Measurements from ENCODE around the gene ADAM12. TPM values are rescaled to one million over a fixed set of nuclear protein-coding genes. Genes with fewer than 3 reads are reported as not detected.
"Not testable (repeated sequence)": the region's sequence is repeated elsewhere in the genome, so short reads cannot be mapped to it uniquely, and the experiment has no call there.

The ADAM12 gene
- total RNA-seq, 1 donor from 2014 or later: 0.68 TPM

DNA sequence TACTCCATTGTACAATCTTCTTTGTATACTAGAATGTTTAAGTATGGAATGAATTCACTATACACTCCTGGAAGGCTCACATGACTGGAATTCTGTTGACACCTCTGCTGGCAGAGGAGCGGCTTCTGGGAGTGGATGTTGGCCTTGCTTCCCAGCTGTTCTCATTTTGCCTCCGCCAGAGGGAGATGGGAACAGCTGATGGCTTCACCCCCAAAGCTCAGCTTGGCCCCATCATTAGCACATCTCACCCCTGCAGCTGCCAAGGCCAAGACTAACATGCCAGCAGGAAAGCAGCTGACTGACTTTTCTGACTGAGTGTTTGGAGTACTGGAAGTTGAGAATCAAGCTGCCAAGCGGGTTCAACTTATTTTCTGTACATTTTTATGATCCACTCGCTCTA lies 15.1 kb downstream of the ADAM12 start:
- no peak for DNase-seq

- DNase-seq: no peak
These were observed 15.9 kb downstream of the ADAM12 start for GRCh38 chr10:126372396-126372795.

- no peak for DNase-seq
These were observed 19.1 kb downstream of the ADAM12 start for GRCh38 chr10:126369125-126369710.

DNA sequence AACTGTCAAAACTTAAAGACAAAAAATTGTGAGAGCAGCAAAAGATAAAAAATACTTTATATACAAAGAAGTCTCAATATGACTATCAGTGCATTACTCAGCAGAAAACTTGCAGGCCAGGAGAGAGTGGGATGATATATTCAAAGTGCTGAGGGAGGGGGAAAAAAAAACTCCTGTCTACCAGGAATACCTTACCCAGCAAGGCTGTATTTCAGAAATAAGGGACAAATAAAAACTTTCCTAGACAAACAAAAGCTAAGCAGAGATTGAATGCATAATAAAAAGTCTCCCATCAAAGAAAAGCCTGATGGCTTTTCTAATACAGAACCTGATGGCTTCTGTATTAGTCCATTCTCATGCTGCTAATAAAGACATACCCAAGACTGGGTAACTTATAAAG lies 31.1 kb downstream of the ADAM12 start:
- DNase-seq: no peak

- no peak for DNase-seq
These were observed 34.6 kb downstream of the ADAM12 start for GRCh38 chr10:126353666-126354065.

DNA sequence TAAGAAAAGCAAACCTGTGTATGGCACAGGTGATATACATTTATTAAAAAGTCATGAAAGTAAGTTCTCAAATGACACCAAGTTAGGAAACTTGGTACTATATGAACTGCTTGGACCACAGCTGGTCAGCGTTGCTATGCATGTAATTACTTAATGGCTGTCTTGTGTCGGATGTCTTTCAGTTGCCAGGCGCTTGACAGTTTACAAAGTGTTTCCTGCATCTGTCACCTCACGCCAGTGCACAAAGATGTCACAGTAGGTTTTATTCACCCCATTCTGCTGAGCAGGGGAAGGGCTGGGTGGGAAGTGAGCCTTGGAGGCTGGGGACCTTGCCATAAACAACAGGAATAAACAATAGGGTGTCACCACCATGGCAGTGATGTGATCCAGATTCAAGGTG lies 35.8 kb downstream of the ADAM12 start:
- no peak for DNase-seq

DNA sequence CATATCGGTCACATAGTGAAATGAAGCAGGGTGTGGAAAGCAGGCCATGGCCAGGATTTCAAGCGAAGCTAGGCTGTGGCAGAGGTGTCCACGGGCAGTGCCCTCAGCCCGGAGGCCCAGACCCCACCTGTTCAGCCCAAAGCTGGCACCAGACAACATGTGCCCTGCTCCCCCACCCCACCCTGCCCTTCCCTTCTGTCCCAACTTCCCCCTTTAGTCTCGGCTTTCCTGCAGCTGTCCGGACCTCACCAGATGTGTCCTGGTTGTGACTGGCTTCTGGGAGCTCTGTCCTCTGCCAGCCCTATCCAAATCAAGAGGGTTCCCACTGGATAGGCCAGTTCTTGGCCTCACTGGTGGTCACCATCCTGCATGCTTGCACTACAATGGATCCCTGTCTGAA lies 37.3 kb downstream of the ADAM12 start:
- no peak for DNase-seq

- DNase-seq: no peak
These were observed 37.9 kb downstream of the ADAM12 start for GRCh38 chr10:126350216-126350992.

DNA sequence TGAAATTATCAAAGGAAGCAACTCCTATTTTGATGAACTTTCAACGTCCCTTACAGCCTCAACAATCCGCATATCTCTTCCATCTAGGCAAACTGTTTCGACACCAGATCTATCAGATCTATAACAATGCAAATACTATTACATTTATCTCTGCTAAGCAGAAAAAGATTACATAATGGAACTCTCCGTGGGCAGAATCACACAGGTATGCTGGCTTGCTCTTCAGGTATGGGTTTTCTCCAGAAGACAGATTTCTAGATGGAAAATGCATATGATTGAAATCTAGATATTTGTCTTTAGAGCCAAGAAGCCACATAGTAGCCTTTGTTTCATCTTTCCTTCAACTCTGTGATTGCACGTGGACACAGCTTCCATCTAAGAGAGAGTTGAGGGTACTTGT lies 38.6 kb downstream of the ADAM12 start:
- no peak for DNase-seq

GRCh38 chr10:126349101-126349500 lies 39.2 kb downstream of the ADAM12 start:
- DNase-seq: no peak

DNA sequence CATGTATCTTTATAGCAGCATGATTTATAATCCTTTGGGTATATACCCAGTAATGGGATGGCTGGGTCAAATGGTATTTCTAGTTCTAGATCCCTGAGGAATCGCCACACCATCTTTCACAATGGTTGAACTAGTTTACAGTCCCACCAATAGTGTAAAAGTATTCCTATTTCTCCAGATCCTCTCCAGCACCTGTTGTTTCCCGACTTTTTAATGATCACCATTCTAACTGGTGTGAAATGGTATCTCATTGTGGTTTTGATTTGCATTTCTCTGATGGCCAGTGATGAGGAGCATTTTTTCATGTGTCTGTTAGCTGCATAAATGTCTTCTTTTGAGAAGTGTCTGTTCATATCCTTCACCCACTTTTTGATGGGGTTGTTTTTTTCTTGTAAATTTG lies 44.8 kb downstream of the ADAM12 start:
- DNase-seq: not testable (repeated sequence)

DNA sequence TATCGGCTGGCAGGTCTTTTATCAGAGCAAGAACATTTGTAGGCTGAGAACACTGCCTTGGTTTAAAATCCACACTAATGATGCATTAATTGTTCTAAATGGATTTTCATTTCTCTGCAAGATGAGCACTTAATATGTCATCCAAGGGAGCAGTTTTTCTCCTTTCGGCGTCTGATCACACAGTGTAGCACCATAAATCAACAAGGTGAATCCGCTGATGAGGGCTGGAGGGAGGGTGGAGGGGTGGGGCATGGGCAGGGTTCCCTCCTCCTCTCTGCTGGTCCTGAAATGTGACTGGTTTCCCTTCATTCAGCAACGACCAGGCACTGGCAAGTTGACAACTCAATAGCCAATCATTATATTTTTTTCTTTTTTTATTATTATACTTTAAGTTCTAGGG lies 45.6 kb downstream of the ADAM12 start:
- no peak for DNase-seq

DNA sequence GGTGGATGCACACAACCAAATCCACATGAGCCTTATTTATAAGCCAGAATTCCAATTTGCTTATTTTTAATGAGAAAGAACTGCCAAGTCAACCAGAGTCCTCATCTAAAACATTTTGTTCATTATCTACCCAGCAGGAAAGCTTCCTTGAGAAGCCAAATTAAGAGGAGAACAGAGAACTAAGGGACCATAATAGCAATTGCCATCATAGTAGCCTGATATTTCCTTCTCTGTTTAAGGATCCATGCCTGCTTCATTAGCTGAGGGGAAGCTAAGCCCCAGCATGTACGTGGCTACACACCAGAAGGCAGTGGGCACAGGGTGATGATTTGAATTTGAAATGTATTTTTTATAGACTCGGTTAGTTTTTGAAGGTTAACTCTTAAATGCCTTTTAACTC lies 46.8 kb downstream of the ADAM12 start:
- DNase-seq: no peak

DNA sequence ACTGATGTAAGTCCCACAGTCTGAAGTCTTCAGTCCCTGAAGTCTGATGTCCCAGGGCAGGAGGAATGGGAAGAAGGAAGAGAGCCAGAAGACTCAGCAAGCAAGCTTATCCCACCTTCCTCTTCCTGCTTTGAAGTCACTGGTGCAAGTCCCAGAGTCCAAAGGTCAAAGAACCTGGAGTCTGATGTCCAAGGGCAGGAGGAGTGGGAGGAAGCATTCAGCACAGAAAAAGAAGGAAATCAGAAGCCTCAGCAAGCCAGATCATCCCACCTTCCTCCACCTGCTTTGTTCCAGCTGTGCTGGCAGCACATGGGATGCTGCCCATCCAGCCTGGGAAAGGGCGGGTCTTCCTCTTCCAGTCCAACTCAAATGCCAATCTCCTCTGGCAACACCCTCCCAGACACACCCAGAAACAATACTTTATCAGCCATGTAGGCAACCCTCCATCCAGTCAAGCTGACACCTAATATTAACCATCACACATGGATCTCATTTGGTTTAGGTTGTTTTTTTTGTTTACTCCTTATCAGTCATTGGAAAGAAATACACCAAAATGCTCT lies 50.9 kb downstream of the ADAM12 start:
- DNase-seq: no peak

GRCh38 chr10:126336801-126337200 lies 51.5 kb downstream of the ADAM12 start:
- DNase-seq: no peak

DNA sequence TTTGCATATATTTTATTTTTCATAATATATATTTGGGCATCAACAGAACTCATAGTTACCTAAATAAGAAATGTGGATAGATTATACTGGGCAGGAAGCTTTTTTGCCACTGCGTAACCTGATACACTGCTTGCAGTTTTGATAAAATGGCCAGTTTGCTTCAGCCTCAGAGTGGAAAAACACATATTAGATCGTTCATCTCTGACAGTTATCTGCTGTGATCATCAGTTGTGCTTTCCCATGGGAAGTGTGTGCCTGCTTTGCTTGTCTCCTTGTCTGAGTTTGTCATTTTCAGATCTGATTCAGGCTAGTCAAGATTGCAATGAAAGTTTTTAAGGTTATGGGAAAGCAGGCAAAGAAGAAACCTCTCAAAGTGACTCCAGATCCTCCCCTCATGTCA lies 54.0 kb downstream of the ADAM12 start:
- no peak for DNase-seq

- no peak for DNase-seq
These were observed 55.7 kb downstream of the ADAM12 start for GRCh38 chr10:126332576-126332975.

- DNase-seq: no peak
These were observed 57.2 kb downstream of the ADAM12 start for GRCh38 chr10:126331101-126331500.

- no peak for DNase-seq
These were observed 63.5 kb downstream of the ADAM12 start for GRCh38 chr10:126324826-126325225.

DNA sequence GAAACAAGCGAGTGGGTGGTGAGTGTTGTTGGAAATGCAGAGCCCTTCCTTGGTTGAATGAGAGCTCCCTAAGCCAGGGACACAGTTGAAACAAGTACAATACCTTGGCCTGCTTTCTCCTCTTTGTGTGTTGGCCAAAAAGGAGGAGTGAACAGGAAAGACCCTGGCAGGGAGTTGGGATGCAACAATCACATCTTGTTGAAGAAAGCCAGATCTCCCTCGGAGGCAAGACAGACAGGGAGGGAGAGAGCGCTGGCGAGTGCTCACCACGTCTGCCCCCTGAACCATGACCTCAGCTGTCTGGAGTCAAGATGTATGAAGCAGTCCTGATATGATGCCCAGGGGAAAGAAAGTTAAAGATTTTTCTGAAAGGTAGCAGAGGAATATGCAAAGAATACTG lies 66.8 kb downstream of the ADAM12 start:
- no peak for DNase-seq

- no peak for DNase-seq
These were observed 70.5 kb downstream of the ADAM12 start for GRCh38 chr10:126317751-126318150.

GRCh38 chr10:126315494-126316177 lies 72.6 kb downstream of the ADAM12 start:
- no peak for DNase-seq

- no peak for DNase-seq
These were observed 73.3 kb downstream of the ADAM12 start for GRCh38 chr10:126314863-126315493.

Measured in dermis blood vessel endothelial cell (primary cell).